GF-D8 (cell line): ENCODE results near the gene EFEMP2.
"Not testable (repeated sequence)": the region's sequence is repeated elsewhere in the genome, so short reads cannot be mapped to it uniquely, and the experiment has no call there.

Source experiments
- DNase-seq: peaks from one replicate; lab custom pipeline; 2025; lab: John Stamatoyannopoulos, UW

Gene EFEMP2

DNA sequence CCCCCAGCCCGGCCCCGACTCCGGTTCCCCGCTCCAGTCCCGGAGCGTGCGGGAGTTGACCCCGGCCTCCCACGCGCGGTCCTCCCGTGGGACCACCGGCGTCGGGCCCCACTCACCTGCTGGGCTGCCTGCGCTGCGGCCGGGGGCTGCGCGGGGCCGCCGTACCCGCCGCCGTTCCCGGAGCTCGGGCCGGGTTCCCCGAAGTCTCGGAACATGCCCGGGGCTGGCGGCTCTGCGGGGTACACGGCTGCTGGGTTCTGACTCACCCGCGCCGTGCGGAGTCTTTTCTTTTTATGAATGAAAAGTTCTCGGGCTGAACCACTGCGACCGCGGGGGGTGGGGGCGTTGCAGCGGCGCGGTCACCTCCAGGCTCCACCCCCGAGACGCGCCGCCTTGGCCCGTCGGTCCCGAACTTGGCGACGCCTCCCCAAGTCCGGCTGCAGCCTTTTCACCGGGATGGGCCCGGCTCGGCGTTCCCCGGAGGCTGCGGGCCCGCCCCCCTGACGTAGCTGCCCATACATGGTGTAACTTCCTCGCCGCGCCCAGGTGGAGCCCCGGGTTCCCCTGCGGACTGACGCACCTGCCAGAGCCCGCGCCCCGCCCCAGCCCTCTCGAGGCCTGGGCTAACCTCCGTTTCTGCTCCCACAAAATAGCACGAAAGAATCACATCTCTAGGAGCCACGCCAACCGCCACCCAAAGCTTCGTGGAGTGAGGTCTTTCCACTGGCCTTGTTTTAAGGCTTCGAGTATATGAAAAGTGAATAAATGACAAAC is 27.7 kb upstream of the EFEMP2 start, which contains the start of gene FOSL1:
Gene FOSL1, minus strand, starts transcription at position 264 of the 774 bp plus-strand sequence. Its CDS starts 49 bp downstream, at position 215.
- DNase-seq = peak; percentile 61

GRCh38 chr11:65899356-65900124 is 26.9 kb upstream of the EFEMP2 start:
- DNase-seq = peak; percentile 26

- DNase-seq = no peak
Observed at GRCh38 chr11:65898656-65899355, 26.2 kb upstream of the EFEMP2 start.

DNA sequence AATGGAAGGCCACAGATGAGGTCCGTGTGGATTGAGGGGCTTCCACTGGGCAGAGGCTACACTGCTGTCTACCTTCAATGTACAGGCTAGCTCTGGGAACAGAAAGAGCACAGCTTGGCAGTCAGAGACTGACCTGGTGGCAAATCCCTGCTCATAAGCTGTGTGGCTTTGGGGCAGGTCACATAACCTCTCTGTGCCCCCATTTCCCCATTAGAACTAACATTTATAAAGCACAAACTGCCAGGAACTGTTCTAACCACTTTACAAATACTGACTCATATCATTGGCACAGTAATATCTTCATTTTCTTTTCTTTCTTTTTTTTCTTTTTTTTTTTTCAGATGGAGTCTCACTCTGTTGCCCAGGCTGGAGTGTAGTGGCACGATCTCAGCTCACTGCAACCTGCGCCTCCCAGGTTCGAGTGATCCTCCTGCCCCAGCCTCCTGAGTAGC is 24.4 kb upstream of the EFEMP2 start:
- DNase-seq = no peak

DNA sequence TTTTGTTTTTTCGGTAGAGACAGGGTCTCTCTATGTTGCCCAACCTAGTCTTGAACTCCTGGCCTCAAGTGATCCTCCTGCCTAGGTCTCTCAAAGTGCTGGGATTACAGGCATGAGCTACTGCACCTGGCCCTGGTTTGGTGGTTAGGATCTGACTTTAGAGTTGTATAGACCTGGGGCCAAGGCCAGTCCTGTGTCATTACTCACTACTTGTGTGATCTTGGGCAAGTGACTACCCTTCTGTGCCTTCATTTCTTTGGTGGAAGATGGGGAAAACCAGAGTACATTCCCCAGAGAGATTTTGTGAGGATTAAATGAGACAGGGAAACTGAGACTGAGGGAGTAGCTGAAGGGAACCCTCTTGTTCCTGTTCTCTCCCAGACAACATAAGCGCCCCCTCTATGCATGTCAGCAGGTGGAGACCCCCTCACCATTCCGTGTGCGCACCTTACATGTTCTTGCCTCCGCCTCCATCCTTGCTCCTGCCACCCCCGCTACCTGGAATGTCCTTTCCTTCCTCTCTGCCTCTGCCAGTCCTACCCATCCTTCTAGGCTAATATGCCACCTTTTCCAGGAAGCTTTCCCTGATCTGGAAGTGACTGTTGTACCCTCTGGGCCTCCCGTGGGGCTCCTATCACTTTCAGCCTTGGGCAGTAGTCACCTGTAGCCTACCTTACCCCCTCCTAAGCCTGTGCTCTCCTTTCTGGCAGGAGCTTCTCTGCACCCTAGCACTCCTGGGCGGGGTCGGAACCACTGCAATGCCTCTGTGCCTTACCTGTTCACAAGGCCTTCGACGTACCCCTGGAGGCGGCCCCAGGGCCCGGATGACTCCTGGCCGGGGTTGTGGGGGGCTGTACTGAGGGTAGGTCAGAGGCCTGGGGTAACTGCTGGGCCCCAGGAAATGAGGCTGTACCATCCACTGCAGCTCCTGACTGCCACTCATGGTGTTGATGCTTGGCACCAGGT is 23.7 kb upstream of the EFEMP2 start:
- no peak for DNase-seq

DNA sequence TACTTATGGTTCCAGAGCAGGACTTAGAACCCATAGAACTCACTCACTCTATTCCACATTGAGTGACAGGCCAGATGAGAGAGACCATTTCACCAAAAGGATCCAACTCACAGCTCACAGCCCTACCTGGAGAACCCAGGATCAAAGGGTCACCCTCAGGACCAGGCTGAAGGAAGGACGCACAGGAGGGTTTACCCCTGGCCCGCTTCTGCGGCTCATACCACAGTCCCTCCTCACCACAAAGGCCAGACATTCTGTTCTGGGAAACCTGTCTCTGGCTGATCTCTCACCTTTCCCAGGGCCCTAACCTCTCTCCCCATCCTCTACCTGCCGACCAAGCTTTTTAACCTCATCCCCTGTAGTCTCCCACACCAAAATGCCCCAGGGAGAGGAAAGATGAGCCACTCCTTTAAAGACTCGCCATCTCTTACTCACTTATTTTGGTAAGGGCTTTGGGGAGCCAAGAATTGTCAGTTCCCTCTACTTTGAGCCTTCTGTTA is 22.9 kb upstream of the EFEMP2 start:
- no peak for DNase-seq

DNA sequence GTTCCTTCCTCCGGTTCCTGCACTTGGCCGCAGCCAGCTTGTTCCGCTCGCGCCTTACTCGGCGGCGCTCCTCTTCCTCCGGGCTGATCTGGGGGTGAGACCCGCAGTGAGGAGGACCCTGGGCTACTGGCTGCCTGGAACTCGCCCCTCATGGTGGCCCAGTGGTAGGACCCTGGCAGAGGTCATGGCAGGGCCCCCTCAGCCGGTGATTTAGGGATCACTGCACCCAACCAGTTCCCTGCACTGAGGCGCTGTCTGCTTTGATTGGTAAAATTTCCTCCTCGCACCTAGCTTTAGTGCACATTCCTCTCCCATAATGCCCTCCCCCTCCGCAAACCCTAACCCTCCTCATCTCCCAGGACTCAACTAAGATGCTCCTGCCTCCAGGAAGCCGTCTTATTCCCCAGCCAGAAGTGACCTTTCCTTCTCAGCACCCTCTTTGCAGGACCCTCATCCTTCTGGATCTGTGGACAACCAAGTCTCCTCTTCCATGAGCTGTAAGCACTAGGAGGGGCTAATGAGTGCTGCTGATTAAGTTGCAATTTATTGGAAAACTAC is 21.5 kb upstream of the EFEMP2 start:
- DNase-seq = no peak

DNA sequence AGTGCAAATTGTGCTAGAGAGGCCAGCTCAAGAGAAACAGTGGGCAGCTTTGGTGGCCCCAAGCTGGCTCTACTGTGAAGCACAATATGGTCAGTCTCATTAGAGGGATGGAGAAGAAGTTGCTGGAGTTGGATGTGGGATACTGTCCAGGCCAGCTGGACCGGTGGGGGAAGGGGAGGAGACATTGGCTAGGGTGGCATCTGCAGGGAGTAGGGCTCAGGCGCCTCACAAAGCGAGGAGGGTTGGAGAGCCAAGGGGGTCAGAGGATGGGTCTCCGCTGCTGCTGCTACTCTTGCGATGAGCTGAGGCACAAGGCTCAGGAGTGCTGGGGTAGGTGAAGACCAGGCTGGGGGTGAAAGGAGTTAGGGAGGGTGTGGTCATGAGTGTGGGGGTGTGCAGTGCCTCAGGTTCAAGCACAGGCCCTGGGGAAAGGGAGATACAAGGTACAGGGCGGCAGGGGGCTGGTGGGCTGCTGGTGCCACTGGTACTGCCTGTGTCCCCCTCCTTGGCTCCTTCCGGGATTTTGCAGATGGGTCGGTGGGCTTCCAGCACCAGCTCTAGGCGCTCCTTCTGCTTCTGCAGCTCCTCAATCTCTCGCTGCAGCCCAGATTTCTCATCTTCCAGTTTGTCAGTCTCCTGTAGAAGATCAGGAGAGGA is 20.2 kb upstream of the EFEMP2 start:
- DNase-seq = no peak

DNA sequence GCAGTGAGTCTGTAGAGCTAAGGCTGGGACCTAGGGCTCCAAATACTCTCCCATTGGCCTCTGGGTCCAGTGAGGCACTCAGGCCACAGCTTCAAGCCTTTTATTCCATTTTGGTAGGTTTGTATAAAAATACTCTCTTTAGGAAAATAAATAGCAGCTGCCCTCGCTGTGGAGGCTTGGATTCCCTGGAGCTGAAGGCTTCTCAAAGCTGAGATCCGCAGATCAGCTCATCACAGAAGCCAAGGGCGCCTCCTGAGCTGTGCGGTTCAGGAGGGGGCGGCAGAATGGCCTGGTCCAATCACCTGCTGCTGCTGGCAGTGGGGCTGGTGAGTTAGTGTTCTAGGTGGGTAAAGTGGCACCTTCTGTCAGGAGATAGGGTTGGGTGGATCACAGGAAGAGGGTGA is 19.5 kb upstream of the EFEMP2 start:
- not testable (repeated sequence) for DNase-seq

DNA sequence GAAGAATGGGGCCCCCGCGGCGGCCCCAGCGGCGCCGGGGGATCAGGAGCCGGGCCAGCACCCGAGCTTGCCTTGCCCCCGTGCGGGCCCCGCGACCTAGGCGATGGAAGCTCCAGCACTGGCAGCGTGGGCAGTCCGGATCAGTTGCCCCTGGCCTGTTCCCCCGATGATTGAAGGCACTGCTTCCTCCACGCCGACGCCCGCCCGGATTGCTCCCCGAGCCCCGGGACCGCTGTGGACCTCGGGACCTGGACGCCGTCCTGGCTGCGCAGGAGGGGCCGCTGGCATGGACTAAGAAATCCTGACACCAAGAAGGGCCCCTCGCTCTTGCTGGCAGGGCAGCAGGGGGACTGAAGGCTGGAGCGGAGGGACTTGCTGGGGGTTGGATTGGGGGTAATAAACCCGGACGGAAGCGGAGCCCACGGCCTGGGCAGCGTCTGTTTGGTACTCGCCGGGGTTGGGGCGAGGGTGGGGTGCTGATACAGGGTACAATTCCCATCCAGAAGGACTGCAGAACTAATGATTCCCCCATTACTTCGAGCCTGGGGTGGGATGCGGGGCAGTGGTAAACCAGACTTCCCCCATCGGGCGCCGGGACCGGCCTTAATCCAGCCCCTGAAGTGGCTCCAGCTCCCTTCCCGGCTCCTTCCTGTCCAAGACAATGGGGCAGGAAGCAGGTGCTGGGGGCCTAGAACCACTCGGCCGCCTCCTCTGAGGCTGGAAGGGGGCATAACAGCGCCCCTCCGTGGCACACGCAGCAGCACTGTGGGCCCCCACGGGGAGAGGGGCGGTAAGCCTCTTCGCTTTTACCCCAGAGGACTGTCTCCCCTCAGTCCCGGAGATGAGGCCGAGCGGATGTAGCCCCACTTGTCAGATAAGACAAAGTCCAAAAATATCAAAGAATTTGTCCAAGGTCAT is 18.9 kb upstream of the EFEMP2 start:
- no peak for DNase-seq

DNA sequence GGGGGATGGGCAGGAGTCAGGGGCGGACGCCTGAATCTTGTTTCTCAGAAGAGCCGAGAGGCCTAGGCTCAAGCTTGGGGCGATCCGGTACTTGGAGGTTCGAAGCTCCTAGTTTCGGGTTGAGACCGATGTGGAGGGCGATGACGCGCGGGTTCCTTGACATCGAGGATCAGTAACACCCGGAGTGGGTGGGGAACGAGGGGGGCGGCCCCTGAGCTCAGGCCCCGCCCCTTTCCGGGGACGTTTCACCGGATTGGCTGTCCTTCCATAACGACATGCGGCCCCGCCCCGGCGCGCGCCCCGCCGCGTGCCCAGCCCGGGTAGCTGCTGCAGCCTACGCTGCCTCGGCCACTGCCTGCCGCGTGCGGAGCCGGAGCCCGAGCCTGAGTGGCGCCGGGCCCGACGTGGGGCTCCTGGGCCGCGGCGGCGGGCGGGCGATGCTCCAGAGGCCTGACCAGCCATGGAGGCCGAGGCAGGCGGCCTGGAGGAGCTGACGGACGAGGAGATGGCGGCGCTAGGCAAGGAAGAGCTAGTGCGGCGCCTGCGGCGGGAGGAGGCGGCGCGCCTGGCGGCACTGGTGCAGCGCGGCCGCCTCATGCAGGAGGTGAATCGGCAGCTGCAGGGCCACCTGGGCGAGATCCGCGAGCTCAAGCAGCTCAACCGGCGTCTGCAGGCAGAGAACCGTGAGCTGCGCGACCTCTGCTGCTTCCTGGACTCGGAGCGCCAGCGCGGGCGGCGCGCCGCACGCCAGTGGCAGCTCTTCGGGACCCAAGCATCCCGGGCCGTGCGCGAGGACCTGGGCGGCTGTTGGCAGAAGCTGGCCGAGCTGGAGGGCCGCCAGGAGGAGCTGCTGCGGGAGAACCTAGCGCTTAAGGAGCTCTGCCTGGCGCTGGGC is 18.0 kb upstream of the EFEMP2 start, which contains the start of gene CCDC85B:
Gene CCDC85B, plus strand, starts transcription at position 350 of the 895 bp plus-strand sequence. Its CDS starts 111 bp downstream, at position 461.
- peak; percentile 90 for DNase-seq

DNA sequence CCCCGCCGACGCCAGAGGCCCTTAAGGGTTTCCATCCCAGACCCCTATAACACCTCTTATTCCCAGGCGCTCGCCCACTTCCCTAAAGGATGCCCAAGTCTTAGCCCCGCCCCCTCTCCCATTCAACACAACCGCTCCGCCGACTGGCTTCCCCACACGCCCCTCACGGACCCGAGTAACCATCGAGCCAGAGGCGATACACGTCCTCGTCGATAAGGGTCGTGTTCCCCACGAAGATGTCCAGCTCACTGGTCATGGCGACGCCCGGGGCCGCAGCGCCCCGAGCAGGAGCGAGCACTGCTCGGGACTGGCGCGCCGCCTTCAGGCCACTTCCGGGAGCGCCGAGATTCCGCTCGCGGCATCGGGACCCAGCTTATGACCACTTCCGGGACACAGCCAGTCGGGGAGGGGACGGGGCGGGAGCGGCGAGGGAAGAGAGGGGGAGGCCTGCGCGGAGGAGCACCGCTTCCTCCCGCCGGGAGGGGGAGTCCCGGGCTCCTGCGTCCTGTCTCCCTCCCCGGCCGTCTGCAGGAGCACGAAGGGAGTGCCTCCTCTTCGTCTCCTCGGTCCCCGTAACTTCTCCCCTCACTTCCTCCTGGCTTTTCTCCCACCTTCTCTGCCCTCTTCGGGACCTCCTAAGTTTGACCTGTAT is 15.7 kb upstream of the EFEMP2 start, which contains the start of gene FIBP:
Gene FIBP, minus strand, starts transcription at position 309 of the 652 bp plus-strand sequence. Its CDS starts 53 bp downstream, at position 256.
- peak; percentile 87 for DNase-seq

GRCh38 chr11:65887723-65888162 is 15.1 kb upstream of the EFEMP2 start:
- no peak for DNase-seq

GRCh38 chr11:65886826-65887722 is 14.5 kb upstream of the EFEMP2 start:
- DNase-seq = no peak

- no peak for DNase-seq
Observed at GRCh38 chr11:65885808-65886536, 13.4 kb upstream of the EFEMP2 start.
